Transverse colon (tissue), 4 donors: Measurements from ENCODE around the gene NUP54. TPM values are rescaled to one million over a fixed set of nuclear protein-coding genes. Genes with fewer than 3 reads are reported as not detected.

Experiments
- DNase-seq: peaks from one replicate; pipeline ENCODE4 v3.0.0-alpha.2; 2019
- H3K27ac ChIP-seq, 4 donors: fragments of 200-600 bp; sonication (generic); 2 replicates each; pipeline ENCODE4 v1.5.1; 2016 to 2018; ENCODE audit warnings: inconsistent platforms in 4 of 4
- H3K27me3 ChIP-seq: fragments of 200-600 bp; sonication (generic); 2 replicates; pipeline ENCODE4 v1.5.1; 2017; ENCODE audit warnings: inconsistent platforms
- H3K36me3 ChIP-seq, 4 donors: fragments of 200-600 bp; sonication (generic); 2 replicates each; pipeline ENCODE4 v1.5.1; 2017 to 2019; ENCODE audit warnings: inconsistent platforms in 4 of 4
- H3K4me1 ChIP-seq, 4 donors: fragments of 200-600 bp; sonication (generic); 2 replicates each; pipeline ENCODE4 v1.5.1; 2017 to 2020; ENCODE audit warnings: inconsistent platforms in 4 of 4
- H3K4me3 ChIP-seq, 4 donors: fragments of 200-600 bp; sonication (generic); 1 replicate in 1 of 4; 2 replicates in 3 of 4; pipeline versions ENCODE4 v1.5.1 to v1.6.1; 2017 to 2019; ENCODE audit warnings: inconsistent platforms in 4 of 4
- H3K9me3 ChIP-seq, 2 donors: fragments of 200-600 bp; sonication (generic); 2 replicates each; pipeline ENCODE4 v1.5.1; 2017 to 2019; ENCODE audit warnings: inconsistent platforms in 2 of 2
- EP300 ChIP-seq: sonication (generic); formaldehyde crosslinking; IDR thresholded peaks from one replicate; pipeline ENCODE4 v1.6.1; 2017; ENCODE audit warnings: antibody characterized with exemption, low read depth
- POLR2AphosphoS5 ChIP-seq, 3 donors: sonication (generic); formaldehyde crosslinking; IDR thresholded peaks; one replicate each; pipeline ENCODE4 v1.6.1; 2016; ENCODE audit warnings: antibody characterized with exemption in 3 of 3
- WGBS, 2 donors: methylation state at CpG; one replicate each; pipeline ENCODE4 v1.1.5; 2018; ENCODE audit warnings: low coverage in 1 of 2; 5-methylcytosine and 5-hydroxymethylcytosine counted together
- in situ Hi-C, 4 donors: fragments of 200-750 bp; cut with MboI; loops; one replicate each; pipeline versions ENCODE4 v1.15.0 to v1.15.1; 2017; ENCODE audit warnings: low sequenced_read_pairs in 3 of 4, low pct_ligation_motif_present in 1 of 4, low pct_unique_long_range_greater_than_20kb in 1 of 4
- intact Hi-C: fragments of 100-400 bp; cut with DNase I; formaldehyde crosslinking; loops from one replicate; pipeline ENCODE4 v1.15.1; 2023; ENCODE audit warnings: low total_unique reads
- total RNA-seq, 4 donors: library from RNA; depleted of rRNA; stranded (reverse); fragments of >200 nt; gene quantifications; one replicate each; pipeline ENCODE4 v1.1.0, GENCODE V29; 2016
- TF ChIP-seq, protein P1 (sequence below), 5 experiments: fragments of 200-600 bp in 3 of 5; fragments of 450-650 bp in 2 of 5; sonication (generic) in 3 of 5; IDR thresholded peaks; 1 replicate in 2 of 5; 2 replicates in 3 of 5; pipeline ENCODE4 v1.5.1; 2016 to 2017; ENCODE audit warnings: antibody characterized with exemption in 5 of 5, inconsistent platforms in 3 of 5, mild to moderate bottlenecking in 2 of 5, moderate library complexity in 1 of 5

Gene NUP54
- total RNA-seq, 4 donors from 2014 or later, result 7.0 to 142 (median 29.2) TPM

DNA sequence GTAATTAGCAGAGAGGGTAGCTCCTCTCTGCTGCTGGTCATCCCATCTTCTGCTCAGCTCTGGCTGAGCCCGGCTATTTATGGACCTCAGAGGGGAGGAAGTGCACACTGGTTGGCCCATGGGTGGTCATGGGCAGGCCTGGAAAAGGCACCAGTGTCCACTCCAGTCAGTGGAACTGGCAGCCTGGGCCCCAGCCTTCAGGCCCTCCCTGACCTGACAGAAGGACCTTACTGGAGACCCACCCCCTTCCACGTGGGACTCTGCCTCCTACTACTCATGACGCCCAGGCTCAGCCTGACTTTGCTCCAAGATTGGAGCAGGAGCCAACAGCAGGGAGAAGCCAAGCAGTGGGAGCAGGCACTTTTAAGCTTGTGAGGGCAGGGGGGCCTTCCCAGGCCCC, 81.7 kb downstream of the NUP54 start:
- no peaks in the 10 kb centered on the region for H3K27me3 ChIP-seq
- no peaks in the 10 kb centered on the region for H3K36me3 ChIP-seq
- in situ Hi-C loops, result loop anchor here (5.0 to 10.0 kb wide), 4 partner anchors 64 to 172 kb away; partner anchors contain the start of gene SDAD1 (in 1 of the 4)
- TF ChIP-seq POLR2AphosphoS5 (IDR thresholded peaks at IDR 0.05) (no peak), EP300 (no peak)
- TF ChIP-seq, protein P1, sequence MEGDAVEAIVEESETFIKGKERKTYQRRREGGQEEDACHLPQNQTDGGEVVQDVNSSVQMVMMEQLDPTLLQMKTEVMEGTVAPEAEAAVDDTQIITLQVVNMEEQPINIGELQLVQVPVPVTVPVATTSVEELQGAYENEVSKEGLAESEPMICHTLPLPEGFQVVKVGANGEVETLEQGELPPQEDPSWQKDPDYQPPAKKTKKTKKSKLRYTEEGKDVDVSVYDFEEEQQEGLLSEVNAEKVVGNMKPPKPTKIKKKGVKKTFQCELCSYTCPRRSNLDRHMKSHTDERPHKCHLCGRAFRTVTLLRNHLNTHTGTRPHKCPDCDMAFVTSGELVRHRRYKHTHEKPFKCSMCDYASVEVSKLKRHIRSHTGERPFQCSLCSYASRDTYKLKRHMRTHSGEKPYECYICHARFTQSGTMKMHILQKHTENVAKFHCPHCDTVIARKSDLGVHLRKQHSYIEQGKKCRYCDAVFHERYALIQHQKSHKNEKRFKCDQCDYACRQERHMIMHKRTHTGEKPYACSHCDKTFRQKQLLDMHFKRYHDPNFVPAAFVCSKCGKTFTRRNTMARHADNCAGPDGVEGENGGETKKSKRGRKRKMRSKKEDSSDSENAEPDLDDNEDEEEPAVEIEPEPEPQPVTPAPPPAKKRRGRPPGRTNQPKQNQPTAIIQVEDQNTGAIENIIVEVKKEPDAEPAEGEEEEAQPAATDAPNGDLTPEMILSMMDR (IDR thresholded peaks at IDR 0.05), result no peak
- no peaks in the 10 kb centered on the region for H3K9me3 ChIP-seq
- no peak overlapping the region for H3K27ac ChIP-seq
- no peak overlapping the region for H3K4me3 ChIP-seq
- intact Hi-C loops, result no loop called here
- WGBS, 2 donors, result 70% methylated on average over 2 of the region's 3 CpGs; no CpG with 5 or more reads in 1 of the 2 donors
- H3K4me1 ChIP-seq, result no peaks in the 10 kb centered on the region
- no peak for DNase-seq

Other genes with a start within 250 kb of the NUP54 start
- under 1 TPM in 1 of 4 donors, not detected in 3; 0.32 TPM for gene PPEF2, start 245.9 kb downstream of the NUP54 start, total RNA-seq
- 100 to 1,000 TPM; 219 to 603 (median 461) TPM for gene NAAA, start 207.4 kb downstream of the NUP54 start, total RNA-seq
- 10 to 100 TPM in 3 of 4 donors, 1 to 10 TPM in 1; 6.7 to 27.5 (median 20.4) TPM for gene SDAD1, start 157.5 kb downstream of the NUP54 start, total RNA-seq
- 1 to 10 TPM in 1 of 4 donors, not detected in 3; 2.5 TPM for gene CXCL9, start 140.9 kb downstream of the NUP54 start, total RNA-seq
- 1 to 10 TPM in 1 of 4 donors, not detected in 3; 3.0 TPM for gene CXCL10, start 124.9 kb downstream of the NUP54 start, total RNA-seq
- gene CXCL11, start 112.3 kb downstream of the NUP54 start, total RNA-seq, result not detected
- 1 to 10 TPM in 1 of 4 donors, under 1 TPM in 1, not detected in 2; 0.68 to 4.4 TPM for gene ART3, start 73.7 kb downstream of the NUP54 start, total RNA-seq
- 100 to 1,000 TPM; 139 to 210 (median 194) TPM for gene SCARB2, start 65.4 kb upstream of the NUP54 start, total RNA-seq
- 1 to 10 TPM in 3 of 4 donors, under 1 TPM in 1; 0.20 to 7.8 (median 2.8) TPM for gene FAM47E, start 103.3 kb upstream of the NUP54 start, total RNA-seq
- gene STBD1, start 158.3 kb upstream of the NUP54 start, total RNA-seq, result 10 to 100 TPM in 3 of 4 donors, 1 to 10 TPM in 1; 5.4 to 48.7 (median 17.0) TPM